MM.1S (cell line): ENCODE measurements around the gene FOXD2.
A peak's percentile ranks its signal among the peaks of the same experiment; 100 is the strongest.

Experiments used
- DNase-seq: peaks from one replicate; pipeline ENCODE4 v3.0.0-alpha.2; 2015
- H2AFZ ChIP-seq: fragments of 300-600 bp; sonication (generic); 2 replicates; pipeline ENCODE4 v1.6.0; 2016; ENCODE audit warnings: antibody characterized with exemption, low read length
- H3F3A ChIP-seq: fragments of 300-600 bp; sonication (generic); 2 replicates; pipeline ENCODE4 v1.6.1; 2016; ENCODE audit warnings: mild to moderate bottlenecking, antibody characterized with exemption, low read length, moderate library complexity, mixed read lengths; ENCODE audit not compliant: insufficient read depth
- H3K27ac ChIP-seq: fragments of 300-600 bp; sonication (generic); 2 replicates; pipeline ENCODE4 v1.5.1; 2016; ENCODE audit warnings: mild to moderate bottlenecking, low read length
- H3K27me3 ChIP-seq: fragments of 300-600 bp; sonication (generic); replicated peaks from 2 replicates; pipeline ENCODE4 v1.6.0; 2016; ENCODE audit warnings: low read length; ENCODE audit not compliant: insufficient read depth
- H3K36me3 ChIP-seq: fragments of 300-600 bp; sonication (generic); replicated peaks from 2 replicates; pipeline ENCODE4 v1.6.1; 2016; ENCODE audit warnings: mild to moderate bottlenecking, low read length, mixed read lengths; ENCODE audit not compliant: insufficient read depth
- H3K4me1 ChIP-seq: fragments of 300-600 bp; sonication (generic); 2 replicates; pipeline ENCODE4 v1.6.1; 2016; ENCODE audit warnings: low read length, mixed read lengths
- H3K4me2 ChIP-seq: fragments of 300-600 bp; sonication (generic); 2 replicates; pipeline ENCODE4 v1.6.0; 2016; ENCODE audit warnings: low read depth, low read length
- H3K4me3 ChIP-seq: fragments of 300-600 bp; sonication (generic); 2 replicates; pipeline ENCODE4 v1.5.1; 2016; ENCODE audit warnings: low read length, mixed read lengths
- H3K79me2 ChIP-seq: fragments of 300-600 bp; sonication (generic); 2 replicates; pipeline ENCODE4 v1.6.1; 2016; ENCODE audit warnings: mixed run types, low read length, mixed read lengths
- H3K9ac ChIP-seq: fragments of 300-600 bp; sonication (generic); 2 replicates; pipeline ENCODE4 v1.6.1; 2016; ENCODE audit warnings: low read length, mixed read lengths
- H3K9me2 ChIP-seq: fragments of 300-600 bp; sonication (generic); replicated peaks from 2 replicates; pipeline ENCODE4 v1.6.1; 2016; ENCODE audit warnings: mild to moderate bottlenecking, low read length, mixed read lengths; ENCODE audit not compliant: insufficient read depth
- H3K9me3 ChIP-seq: fragments of 300-600 bp; sonication (generic); replicated peaks from 2 replicates; pipeline ENCODE4 v1.6.1; 2016; ENCODE audit warnings: mild to moderate bottlenecking, low read length, mixed read lengths; ENCODE audit not compliant: insufficient read depth
- H4K20me1 ChIP-seq: fragments of 300-600 bp; sonication (generic); 2 replicates; pipeline ENCODE4 v1.6.1; 2016; ENCODE audit warnings: mild to moderate bottlenecking, low read length, moderate library complexity, mixed read lengths; ENCODE audit not compliant: insufficient read depth
- EZH2 ChIP-seq: fragments of 300-600 bp; sonication (generic); optimal IDR thresholded peaks from 2 replicates; pipeline ENCODE3; 2017; ENCODE audit warnings: low read depth, mild to moderate bottlenecking, antibody characterized with exemption, low read length, mixed read lengths
- EZH2phosphoT487 ChIP-seq: fragments of 300-600 bp; sonication (generic); IDR thresholded peaks from 2 replicates; pipeline ENCODE4 v1.6.1; 2018; ENCODE audit warnings: antibody characterized with exemption, low read length
- TF ChIP-seq, protein P1 (sequence below): fragments of 300-600 bp; sonication (generic); IDR thresholded peaks from 2 replicates; pipeline ENCODE4 v1.5.1; 2016; ENCODE audit warnings: antibody characterized with exemption, low read length, mixed read lengths

Gene FOXD2

DNA sequence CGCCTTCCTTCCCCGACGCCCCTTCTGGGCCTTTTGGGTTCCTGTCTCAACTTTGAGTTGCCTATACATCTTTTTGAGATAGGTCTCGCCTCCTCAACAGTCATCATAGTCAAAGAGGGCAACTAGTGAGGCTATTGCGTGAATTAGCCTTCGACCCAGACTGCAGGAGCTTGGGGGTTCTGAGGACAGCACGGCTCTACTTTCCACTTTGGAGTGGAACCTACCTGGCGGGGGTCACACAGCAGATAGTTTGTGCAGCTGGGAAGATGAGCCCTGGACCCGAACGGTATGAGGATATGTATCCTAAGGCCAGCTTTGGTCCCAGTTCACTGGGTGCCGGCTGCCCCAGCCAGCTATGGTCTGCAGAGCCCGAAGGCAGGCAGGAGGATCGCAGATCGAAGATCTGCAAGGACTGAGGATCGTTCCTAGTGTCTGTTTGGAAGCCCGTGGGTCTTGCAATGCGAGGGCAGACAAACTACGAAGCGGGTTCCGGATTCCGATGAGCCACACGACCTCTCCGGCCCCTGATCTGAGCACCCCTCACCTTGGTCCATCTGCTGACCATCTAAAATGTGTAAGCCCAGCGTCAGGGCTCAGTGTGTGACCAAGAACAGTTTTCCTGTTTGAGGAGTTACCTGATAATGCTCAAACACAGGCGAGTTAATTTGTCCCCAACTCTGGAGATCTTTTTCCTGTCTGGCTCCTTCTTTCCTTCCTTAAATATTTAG is 8.1 kb downstream of the FOXD2 start:
- no peak for TF ChIP-seq EZH2phosphoT487
- TF ChIP-seq, protein P1, sequence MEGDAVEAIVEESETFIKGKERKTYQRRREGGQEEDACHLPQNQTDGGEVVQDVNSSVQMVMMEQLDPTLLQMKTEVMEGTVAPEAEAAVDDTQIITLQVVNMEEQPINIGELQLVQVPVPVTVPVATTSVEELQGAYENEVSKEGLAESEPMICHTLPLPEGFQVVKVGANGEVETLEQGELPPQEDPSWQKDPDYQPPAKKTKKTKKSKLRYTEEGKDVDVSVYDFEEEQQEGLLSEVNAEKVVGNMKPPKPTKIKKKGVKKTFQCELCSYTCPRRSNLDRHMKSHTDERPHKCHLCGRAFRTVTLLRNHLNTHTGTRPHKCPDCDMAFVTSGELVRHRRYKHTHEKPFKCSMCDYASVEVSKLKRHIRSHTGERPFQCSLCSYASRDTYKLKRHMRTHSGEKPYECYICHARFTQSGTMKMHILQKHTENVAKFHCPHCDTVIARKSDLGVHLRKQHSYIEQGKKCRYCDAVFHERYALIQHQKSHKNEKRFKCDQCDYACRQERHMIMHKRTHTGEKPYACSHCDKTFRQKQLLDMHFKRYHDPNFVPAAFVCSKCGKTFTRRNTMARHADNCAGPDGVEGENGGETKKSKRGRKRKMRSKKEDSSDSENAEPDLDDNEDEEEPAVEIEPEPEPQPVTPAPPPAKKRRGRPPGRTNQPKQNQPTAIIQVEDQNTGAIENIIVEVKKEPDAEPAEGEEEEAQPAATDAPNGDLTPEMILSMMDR = no peak
- Histone ChIP-seq H3K4me2 (no peak overlapping the region), H3K9me2 (no peaks in the 10 kb centered on the region), H2AFZ (no peak overlapping the region), H3K79me2 (no peaks in the 10 kb centered on the region), H3K4me1 (no peaks in the 10 kb centered on the region), H3K9me3 (no peaks in the 10 kb centered on the region), H3K9ac (no peak overlapping the region), H3K4me3 (no peak overlapping the region), H4K20me1 (no peaks in the 10 kb centered on the region), H3F3A (no peaks in the 10 kb centered on the region), H3K27ac (no peak overlapping the region), H3K27me3 (peaks cover 34% of the 10 kb centered on the region), H3K36me3 (no peaks in the 10 kb centered on the region)
- no peak for DNase-seq

DNA sequence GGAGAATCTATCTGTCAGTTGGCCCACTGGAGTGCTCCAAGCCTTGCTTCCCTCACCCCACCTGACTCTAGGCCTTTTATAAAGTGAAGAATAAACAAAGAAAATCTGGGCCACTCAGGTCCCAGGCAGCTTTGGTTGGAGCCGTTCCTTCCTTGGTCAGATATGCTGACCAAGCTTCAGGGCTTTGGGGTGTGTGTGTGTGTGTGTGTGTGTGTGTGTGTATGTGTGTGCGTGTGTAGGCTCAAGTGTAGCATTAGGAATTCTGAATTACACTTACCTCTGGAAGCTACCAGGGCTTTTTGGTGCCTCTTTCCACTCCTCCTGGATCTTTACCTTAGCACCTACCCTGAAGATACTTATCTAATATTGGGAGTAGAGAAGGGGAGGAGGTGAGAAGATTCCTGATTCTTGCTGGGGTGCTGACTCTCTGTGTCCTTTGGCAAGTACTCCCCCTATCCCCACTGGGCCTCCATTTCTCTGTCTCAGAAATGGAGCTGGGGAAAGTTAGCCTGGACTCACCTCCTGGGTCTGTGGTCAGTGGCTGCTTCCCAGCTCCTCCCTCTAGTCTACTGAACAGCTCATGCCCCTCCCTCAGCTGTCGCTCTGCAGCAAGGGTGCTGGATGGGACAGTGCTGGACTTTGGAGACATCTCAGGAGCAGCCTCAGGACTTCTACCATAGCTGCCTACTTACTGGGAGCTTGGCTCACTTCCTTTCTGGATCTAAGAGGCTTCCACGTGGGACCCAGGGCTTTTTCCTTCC is 10.8 kb downstream of the FOXD2 start:
- Histone ChIP-seq H3K9me3 (no peaks in the 10 kb centered on the region), H3K4me3 (no peak overlapping the region), H3K9ac (no peak overlapping the region), H3K9me2 (no peaks in the 10 kb centered on the region), H3K27me3 (peaks cover 27% of the 10 kb centered on the region), H4K20me1 (no peaks in the 10 kb centered on the region), H3K4me1 (no peaks in the 10 kb centered on the region), H2AFZ (no peak overlapping the region), H3K79me2 (no peaks in the 10 kb centered on the region), H3K36me3 (no peaks in the 10 kb centered on the region), H3F3A (no peaks in the 10 kb centered on the region), H3K4me2 (no peak overlapping the region), H3K27ac (no peak overlapping the region)
- TF ChIP-seq EZH2phosphoT487 = no peak
- TF ChIP-seq, protein P1 = no peak
- TF ChIP-seq EZH2 = no peak
- DNase-seq = no peak

DNA sequence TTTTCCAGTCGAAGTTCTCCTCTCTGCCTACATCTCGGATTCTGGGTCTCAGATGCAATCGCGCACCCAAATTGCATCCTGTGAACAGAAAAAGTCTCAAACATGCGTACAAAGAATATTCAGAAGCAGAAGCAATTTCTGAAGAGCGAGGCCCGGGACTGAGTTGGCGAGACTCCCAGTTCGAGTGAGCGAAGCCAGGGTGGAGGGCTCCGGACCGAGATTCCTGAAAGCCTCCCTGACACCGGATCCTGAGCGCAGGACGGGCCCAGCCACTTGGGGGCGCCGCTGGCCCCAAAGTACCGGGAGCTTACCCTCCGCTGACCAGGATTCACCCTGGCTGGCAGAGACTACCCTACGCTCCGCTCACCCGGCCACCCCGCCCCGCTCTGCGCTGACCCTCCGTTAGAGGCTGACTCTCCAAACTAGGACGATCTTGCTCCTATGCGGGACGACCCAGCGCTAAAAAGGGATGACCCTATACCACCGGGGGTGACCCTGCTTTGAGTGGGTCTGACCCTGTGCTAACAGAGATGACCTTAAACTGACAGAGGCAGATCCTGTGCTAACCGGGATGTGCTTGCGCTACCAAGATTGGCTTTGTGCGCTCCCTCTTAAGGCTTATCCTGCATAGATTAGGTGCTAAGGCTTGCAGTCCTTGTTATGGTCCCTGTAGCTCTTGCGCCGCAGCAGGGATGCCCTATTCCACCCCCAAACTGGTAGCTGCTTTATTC is 12.1 kb downstream of the FOXD2 start:
- no peak overlapping the region for H3K9ac ChIP-seq
- H3K9me3 ChIP-seq = no peaks in the 10 kb centered on the region
- no peaks in the 10 kb centered on the region for H3K79me2 ChIP-seq
- H3F3A ChIP-seq = no peaks in the 10 kb centered on the region
- H3K4me3 ChIP-seq = no peak overlapping the region
- no peaks in the 10 kb centered on the region for H3K4me1 ChIP-seq
- no peak overlapping the region for H3K27ac ChIP-seq
- H3K36me3 ChIP-seq = no peaks in the 10 kb centered on the region
- no peak for DNase-seq
- no peak overlapping the region for H2AFZ ChIP-seq
- no peaks in the 10 kb centered on the region for H3K9me2 ChIP-seq
- no peaks in the 10 kb centered on the region for H4K20me1 ChIP-seq
- TF ChIP-seq EZH2phosphoT487 = no peak
- TF ChIP-seq, protein P1 = peak; percentile 30
- H3K4me2 ChIP-seq = no peak overlapping the region
- peaks cover 25% of the 10 kb centered on the region for H3K27me3 ChIP-seq
